Measurements from ENCODE around the gene ARHGAP42.

- TF ChIP-seq CTCF (conservative IDR thresholded peaks at IDR 0.05; ENCODE audit: low read depth, low read length) = no peak
- TF ChIP-seq EZH2 (IDR thresholded peaks at IDR 0.05; ENCODE audit: borderline replicate concordance, low read depth, low read length, poor library complexity, severe bottlenecking) = no peak
Observed at GRCh38 chr11:100641456-100641855, 45.6 kb upstream of the ARHGAP42 start.

All from A673 (cell line).